ENCODE data around the gene SP1. TPM values are rescaled to one million over a fixed set of nuclear protein-coding genes. Genes with fewer than 3 reads are reported as not detected.

SP1 gene
- total RNA-seq, 1 donor from 2014 or later, result 27.4 TPM

- intact Hi-C loops (cut with micrococcal nuclease), result no loop called here
- peak overlapping the region; percentile 77 for H3K4me3 ChIP-seq
- peaks cover 58% of the 10 kb centered on the region for H3K4me1 ChIP-seq
- H3K36me3 ChIP-seq, result peaks cover 33% of the 10 kb centered on the region
- TF ChIP-seq, protein P1, sequence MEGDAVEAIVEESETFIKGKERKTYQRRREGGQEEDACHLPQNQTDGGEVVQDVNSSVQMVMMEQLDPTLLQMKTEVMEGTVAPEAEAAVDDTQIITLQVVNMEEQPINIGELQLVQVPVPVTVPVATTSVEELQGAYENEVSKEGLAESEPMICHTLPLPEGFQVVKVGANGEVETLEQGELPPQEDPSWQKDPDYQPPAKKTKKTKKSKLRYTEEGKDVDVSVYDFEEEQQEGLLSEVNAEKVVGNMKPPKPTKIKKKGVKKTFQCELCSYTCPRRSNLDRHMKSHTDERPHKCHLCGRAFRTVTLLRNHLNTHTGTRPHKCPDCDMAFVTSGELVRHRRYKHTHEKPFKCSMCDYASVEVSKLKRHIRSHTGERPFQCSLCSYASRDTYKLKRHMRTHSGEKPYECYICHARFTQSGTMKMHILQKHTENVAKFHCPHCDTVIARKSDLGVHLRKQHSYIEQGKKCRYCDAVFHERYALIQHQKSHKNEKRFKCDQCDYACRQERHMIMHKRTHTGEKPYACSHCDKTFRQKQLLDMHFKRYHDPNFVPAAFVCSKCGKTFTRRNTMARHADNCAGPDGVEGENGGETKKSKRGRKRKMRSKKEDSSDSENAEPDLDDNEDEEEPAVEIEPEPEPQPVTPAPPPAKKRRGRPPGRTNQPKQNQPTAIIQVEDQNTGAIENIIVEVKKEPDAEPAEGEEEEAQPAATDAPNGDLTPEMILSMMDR (IDR thresholded peaks at IDR 0.05; ENCODE audit: borderline replicate concordance), result peak; percentile 44
- DNase-seq, result peak; percentile 91
- H3K9me3 ChIP-seq (replicated peaks), result no peaks in the 10 kb centered on the region
- no peaks in the 10 kb centered on the region for H3K27me3 ChIP-seq (ENCODE audit: low read depth)
- peak overlapping the region; percentile 97 for H3K27ac ChIP-seq (replicated peaks)
Observed at GRCh38 chr12:53452159-53453077, 72.4 kb downstream of the SP1 start.

DNA sequence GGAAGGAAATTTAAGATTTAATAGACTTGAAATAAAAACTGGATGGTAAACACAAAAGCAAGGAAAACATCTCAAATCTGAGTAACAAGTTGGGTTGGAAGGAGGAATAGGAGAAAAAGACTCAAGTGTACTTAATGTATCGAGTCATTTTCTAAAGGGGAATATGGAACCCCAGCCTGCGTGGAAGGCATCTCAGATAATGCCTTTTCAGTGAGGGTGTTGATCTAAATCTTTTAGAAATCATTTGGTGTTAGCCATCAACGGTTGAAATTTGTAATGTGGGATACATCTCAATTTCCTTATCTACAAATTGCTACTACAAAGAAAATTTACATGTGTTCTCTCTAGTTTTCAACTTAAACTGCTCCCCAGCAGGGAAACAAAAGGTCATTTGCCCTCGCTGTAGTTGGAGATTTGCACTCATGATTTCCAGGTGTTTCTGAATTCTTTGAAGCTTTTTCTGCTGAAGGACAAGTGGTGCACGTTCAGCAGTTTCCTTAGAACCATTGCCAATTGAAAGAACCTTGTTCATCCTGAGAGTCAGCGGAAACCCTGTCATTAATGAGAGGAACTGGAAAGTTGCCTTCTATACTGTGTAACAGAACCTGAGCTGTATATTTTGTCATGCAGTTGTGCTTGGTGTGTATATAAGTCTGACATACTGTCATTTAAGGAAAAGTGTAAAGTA, 74.1 kb downstream of the SP1 start:
- intact Hi-C loops (cut with micrococcal nuclease), result no loop called here
- no peak for DNase-seq
- no peaks in the 10 kb centered on the region for H3K9me3 ChIP-seq (replicated peaks)
- H3K27me3 ChIP-seq (ENCODE audit: low read depth), result no peaks in the 10 kb centered on the region
- H3K4me1 ChIP-seq, result peaks cover 65% of the 10 kb centered on the region
- peak overlapping the region; percentile 18 for H3K27ac ChIP-seq (replicated peaks)
- peaks cover 49% of the 10 kb centered on the region for H3K36me3 ChIP-seq
- H3K4me3 ChIP-seq, result peak overlapping the region; percentile 77
- TF ChIP-seq, protein P1 (IDR thresholded peaks at IDR 0.05; ENCODE audit: borderline replicate concordance), result no peak

- DNase-seq, result no peak
- Histone ChIP-seq H3K27me3 (ENCODE audit: low read depth) (no peaks in the 10 kb centered on the region), H3K9me3 (replicated peaks) (no peaks in the 10 kb centered on the region), H3K27ac (replicated peaks) (peak overlapping the region; percentile 18), H3K4me1 (peaks cover 71% of the 10 kb centered on the region), H3K4me3 (peak overlapping the region; percentile 77), H3K36me3 (peaks cover 55% of the 10 kb centered on the region)
- intact Hi-C loops (cut with micrococcal nuclease), result no loop called here
- TF ChIP-seq, protein P1 (IDR thresholded peaks at IDR 0.05; ENCODE audit: borderline replicate concordance), result no peak
Observed at GRCh38 chr12:53454707-53455106, 74.7 kb downstream of the SP1 start.

DNA sequence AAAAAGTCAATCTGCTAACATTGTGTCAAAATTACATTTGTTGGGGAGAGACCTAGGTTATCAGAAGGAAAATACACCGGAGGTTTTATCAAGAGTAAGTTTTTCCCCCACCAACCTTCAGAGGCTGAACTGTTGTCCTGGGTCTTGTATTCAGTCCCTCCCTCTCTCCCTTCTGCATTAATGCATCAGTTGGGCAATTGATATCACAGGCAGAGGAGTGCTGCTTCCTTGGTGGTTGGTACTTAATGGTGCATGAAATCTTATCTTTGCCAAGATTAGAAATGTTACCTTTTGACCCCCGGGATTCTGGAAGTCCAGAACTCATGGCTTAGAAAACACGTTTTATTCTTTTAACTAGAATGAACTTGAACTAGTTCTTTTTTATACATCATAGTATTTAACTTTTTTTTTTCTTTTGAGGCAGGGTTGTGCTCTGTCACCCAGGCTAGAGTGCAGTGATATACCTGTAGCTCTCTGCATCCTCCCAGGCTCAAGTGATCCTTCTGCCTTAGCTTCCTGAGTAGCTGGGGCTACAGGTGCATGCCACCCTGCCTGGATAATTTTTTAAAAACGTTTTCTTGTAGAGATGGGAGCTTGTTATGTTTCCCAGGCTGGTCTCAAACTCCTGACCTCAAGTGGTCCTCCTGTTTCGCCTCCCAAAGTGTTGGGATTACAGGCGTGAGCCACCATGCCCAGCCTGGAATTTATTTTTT, 76.8 kb downstream of the SP1 start:
- Histone ChIP-seq H3K9me3 (replicated peaks) (no peaks in the 10 kb centered on the region), H3K4me3 (no peak overlapping the region), H3K27ac (replicated peaks) (peak overlapping the region; percentile 10), H3K27me3 (ENCODE audit: low read depth) (no peaks in the 10 kb centered on the region), H3K4me1 (peaks cover 85% of the 10 kb centered on the region), H3K36me3 (peaks cover 77% of the 10 kb centered on the region)
- DNase-seq, result no peak
- TF ChIP-seq, protein P1 (IDR thresholded peaks at IDR 0.05; ENCODE audit: borderline replicate concordance), result no peak
- intact Hi-C loops (cut with micrococcal nuclease), result no loop called here

DNA sequence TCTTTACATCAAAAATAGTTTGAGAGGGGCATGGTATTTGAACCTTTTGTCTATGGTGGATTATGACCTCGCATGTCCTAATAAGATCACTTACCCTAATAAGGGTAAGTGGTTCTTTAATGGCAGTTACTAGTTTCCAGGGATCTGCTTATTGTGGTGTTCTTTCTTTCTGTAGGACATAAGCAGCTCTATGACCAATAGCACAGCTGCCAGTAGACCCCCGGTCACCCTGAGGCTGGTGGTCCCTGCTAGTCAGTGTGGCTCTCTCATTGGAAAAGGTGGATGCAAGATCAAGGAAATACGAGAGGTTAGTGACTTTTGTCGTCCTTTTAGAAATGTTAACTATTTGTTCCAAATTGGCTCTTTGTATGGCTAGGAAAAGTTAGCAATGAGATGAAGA, 79.1 kb downstream of the SP1 start:
- Histone ChIP-seq H3K4me3 (no peak overlapping the region), H3K27ac (replicated peaks) (peak overlapping the region; percentile 10), H3K36me3 (peaks cover 99% of the 10 kb centered on the region), H3K27me3 (ENCODE audit: low read depth) (no peaks in the 10 kb centered on the region), H3K4me1 (peaks cover 89% of the 10 kb centered on the region), H3K9me3 (replicated peaks) (no peaks in the 10 kb centered on the region)
- TF ChIP-seq, protein P1 (IDR thresholded peaks at IDR 0.05; ENCODE audit: borderline replicate concordance), result no peak
- intact Hi-C loops (cut with micrococcal nuclease), result no loop called here
- DNase-seq, result no peak

All from left ventricle myocardium inferior (tissue), 1 donor.